ENCODE measurements around the gene AKAP13.

GRCh38 chr15:85497172-85497569, 116.8 kb downstream of the AKAP13 start:
- TF ChIP-seq, protein P1, sequence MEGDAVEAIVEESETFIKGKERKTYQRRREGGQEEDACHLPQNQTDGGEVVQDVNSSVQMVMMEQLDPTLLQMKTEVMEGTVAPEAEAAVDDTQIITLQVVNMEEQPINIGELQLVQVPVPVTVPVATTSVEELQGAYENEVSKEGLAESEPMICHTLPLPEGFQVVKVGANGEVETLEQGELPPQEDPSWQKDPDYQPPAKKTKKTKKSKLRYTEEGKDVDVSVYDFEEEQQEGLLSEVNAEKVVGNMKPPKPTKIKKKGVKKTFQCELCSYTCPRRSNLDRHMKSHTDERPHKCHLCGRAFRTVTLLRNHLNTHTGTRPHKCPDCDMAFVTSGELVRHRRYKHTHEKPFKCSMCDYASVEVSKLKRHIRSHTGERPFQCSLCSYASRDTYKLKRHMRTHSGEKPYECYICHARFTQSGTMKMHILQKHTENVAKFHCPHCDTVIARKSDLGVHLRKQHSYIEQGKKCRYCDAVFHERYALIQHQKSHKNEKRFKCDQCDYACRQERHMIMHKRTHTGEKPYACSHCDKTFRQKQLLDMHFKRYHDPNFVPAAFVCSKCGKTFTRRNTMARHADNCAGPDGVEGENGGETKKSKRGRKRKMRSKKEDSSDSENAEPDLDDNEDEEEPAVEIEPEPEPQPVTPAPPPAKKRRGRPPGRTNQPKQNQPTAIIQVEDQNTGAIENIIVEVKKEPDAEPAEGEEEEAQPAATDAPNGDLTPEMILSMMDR (IDR thresholded peaks at IDR 0.05) = no peak
- TF ChIP-seq POLR2A (IDR thresholded peaks at IDR 0.05) = no peak
- TF ChIP-seq EP300 (IDR thresholded peaks at IDR 0.05) = no peak
